Stimulated activated CD4-positive, alpha-beta T cell treated with anti-CD3 and anti-CD28 coated beads, Interleukin-12 subunit alpha, Interleukin-12 subunit beta, amount 100 ng/mL, for 24 hours (primary cell): Measurements from ENCODE around the gene C19orf81.

ENCODE experiments used
- DNase-seq, 2 experiments: peaks; one replicate each; pipeline ENCODE4 v3.0.0-alpha.2; 2020; ENCODE audit warnings: low read depth in 2 of 2

C19orf81 gene

GRCh38 chr19:50679177-50680125 is 30.2 kb downstream of the C19orf81 start:
- DNase-seq = peak; percentile 63 to 74

DNA sequence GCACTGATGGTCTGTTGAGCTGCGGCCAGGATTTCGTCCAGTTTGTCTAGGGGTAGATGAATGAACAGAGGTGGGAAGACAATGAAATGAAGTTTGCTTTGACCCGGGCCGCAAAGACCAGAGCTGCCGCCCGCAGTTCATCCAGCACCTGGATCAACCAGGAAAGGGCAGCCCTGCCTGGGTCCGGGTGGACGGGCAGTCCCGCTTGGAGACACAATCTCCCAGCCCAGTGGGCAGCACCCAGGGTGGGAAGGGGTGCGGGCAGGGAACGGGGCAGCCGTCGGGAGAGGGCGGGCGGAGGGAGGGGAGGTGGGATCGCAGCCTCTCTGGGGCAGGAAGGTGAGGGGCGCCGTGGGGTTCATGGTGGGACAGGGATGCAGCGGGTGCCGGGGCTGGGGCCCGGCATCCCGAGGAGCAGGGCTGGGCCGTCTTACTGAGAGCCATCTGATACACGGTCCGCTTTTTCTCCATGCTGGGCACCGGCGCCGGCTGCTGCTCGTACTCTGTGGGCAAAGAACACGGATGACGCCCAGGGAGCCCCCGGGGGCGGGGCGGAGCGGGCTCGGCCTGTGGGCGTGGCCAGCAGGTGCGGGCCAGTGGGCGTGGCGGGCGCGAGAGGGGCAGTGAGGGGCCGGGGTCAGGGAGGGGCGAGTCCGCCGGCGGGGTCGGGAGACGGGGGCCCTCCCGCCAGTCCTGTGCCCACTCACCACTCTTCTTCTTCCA is 37.2 kb downstream of the C19orf81 start:
- no peak for DNase-seq

DNA sequence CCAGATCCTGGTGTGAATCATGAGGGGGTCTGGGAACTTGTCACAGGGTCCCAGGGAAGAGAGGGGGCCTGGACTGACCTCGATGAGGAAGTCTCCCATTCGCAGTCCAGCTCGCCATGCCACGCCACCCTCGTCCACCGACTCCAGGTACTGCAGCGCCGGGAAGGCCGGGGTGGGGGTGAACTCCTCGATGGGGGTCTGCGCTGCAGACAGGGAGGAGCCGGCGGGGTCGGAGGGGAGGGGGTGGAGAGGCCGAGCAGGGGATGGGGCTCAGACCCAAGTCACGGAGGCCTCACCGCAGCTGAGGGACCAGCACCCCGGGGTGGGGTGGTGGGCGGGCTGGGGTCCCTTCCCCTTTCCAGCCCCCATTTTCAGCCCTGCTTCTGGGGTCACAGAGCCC is 39.5 kb downstream of the C19orf81 start:
- no peak for DNase-seq

- DNase-seq = no peak
Measured at GRCh38 chr19:50690439-50690838, 41.2 kb downstream of the C19orf81 start.

- no peak for DNase-seq
Measured at GRCh38 chr19:50693064-50693975, 44.1 kb downstream of the C19orf81 start.

DNA sequence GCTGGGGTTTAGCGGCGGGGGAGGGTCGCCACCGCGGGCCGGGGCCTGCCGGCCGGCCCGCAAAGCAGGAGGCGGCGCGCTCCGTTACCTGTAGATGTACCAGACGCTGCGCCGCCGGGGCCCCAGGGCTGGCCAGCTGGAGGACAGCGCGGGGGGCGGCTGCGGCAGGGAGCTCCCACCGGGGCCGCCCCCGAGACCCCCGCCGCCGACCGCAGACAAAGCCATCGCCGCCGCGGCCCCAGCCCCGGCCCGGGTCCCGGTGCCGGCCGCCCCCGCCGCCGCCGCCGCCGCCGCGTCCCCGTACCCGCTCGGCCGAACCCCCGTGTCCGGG is 45.5 kb downstream of the C19orf81 start:
- no peak for DNase-seq

- DNase-seq = no peak
Measured at GRCh38 chr19:50695251-50696093, 46.2 kb downstream of the C19orf81 start.

GRCh38 chr19:50696094-50696483 is 46.8 kb downstream of the C19orf81 start:
- DNase-seq = no peak

DNA sequence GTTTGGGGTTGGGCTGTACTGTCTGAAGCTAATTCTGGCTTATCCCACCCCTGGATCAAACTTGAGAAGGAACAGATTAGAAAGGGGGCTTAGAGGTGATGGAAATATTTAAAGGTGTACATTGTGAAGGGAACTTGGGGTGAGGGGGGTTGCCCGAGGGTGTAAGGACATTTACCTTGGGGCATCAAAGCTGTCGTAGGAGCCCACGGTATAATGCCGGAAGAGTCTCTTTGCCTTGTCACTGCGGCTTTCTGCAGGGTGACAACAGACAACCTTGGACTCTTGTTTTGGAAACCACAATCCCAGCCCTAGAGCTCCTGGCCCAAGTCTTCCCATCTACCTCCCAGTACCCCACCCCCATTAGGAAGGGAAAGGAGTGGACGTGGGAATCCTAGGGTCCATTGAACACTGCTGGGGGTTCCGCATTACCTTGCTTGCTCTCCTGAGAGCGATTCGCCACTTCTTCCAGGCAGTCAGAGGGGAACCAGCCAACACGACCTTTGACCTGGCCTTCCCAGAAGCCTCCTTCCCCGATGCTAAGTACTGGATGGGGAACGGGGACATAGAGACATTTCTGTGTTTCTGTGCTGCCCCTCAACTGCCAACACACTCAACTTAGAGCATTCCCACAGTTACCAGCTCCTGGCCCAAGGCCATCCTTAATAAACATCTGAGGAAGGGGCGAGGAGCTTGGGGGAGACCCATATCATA is 48.3 kb downstream of the C19orf81 start:
- no peak for DNase-seq

DNA sequence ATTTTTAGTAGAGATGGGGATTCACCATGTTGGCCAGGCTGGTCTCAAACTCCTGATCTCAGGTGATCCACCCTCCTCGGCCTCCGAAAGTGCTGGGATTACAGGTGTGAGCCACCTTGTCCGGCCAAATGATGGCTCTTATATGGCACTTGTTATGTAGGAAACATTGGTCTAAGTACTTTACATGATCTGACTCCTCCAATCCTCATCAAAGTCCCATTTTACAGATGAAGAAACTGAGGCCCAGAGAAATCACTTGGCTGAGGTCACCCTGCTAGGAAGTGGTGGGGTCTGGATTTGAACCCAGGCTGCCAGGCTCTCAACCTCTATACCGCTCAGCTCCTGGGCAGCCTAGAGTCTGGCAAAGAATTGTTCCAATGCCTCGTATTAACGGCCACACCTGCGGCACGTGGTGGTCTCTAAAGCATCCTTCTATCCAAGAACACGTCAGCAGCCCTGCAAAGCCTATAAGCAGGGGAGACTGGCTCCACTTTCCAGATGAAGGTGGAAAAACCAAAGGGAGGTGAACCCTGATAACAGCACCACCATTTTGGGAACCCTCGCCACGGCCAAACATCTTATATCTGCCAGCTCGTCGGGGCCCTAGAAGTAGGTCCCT is 52.2 kb downstream of the C19orf81 start:
- DNase-seq = no peak

GRCh38 chr19:50702158-50702870 is 53.1 kb downstream of the C19orf81 start:
- DNase-seq = no peak

DNA sequence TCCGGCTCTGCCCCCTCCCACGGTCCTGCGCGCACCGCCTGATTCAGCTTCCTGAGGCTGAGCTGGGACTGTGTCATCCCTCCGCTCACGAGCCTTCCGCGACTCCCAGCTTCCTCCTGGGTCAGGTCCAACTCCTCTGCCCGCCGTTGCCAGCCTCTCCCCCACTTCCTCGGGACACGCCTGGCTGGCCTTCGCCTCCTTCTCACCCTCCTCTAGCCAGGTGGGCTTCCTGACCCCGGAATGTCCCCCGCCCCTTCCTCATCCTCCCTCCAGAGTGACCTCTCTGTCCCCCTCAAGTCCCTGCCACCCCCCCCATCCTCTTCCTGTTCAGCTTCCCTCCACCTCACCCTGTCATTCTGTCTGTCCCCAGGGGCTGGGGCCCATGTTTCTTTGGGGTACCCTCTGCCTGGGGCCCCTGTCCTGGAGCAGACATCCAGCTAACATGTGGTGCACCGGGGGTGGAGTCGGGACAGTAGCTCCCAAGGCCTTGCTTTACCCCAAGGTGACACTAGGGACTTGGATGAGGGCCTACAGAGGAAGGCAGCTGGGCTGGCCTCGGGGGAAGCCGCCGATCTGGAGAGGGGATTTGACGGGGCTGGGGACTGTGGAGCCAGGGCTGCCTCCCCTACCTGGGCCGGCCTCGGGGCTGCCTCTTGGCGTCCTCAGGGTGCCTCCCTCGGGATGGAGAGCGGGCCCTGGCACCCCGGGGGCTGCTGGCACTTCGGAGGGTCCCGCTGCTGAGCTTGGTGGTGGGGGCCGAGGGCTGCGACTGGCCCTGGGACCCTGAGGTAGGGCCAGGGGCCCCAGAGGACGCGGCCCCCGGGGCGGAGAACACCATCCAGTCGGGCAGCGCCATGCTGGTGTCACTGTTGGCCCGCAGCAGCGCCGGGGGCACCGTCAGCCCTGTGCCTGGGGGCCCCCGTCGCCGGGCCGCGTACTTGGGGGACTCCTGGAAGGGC is 53.9 kb downstream of the C19orf81 start:
- no peak for DNase-seq

DNA sequence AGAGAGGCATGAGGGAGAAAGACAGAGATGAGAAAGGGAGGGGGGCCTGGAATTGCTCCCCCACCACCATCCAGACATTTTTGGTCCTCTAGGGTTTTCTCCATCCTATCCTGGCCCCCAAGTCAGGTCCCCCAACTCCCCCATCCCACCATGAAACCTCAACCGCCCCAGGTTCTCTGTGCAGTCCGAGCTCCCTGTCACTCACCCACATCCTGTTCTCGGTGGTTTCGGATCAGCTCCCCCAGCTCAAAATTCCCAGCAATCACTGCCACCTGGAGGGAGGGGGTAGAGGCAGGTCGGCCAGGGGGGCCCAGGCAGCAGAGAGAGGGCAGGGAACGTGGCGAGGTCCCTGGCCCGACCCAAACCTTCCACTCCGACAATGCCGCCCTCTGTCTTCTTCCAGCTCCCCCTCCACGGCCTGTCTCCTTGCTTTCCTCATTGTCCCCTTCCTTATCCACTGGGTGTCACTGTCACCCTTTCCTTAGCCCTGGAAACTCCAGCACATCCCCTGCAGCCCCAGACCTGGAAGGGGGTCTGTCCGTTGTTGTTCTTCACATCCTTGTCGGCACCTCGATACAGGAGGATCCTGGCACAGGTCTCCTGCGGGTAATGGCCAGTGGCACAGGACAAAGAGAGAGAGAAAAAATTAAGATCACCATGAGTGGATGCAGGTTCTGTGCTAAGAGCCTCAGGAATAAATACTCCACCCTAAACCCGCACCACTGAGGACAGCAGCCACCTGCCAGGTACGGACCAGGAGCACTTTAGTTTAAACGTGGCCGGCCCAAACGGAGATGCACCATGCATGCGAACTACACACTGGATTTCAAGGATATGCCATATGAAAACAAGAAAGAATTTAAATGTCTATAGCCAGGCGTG is 54.9 kb downstream of the C19orf81 start:
- DNase-seq = no peak

DNA sequence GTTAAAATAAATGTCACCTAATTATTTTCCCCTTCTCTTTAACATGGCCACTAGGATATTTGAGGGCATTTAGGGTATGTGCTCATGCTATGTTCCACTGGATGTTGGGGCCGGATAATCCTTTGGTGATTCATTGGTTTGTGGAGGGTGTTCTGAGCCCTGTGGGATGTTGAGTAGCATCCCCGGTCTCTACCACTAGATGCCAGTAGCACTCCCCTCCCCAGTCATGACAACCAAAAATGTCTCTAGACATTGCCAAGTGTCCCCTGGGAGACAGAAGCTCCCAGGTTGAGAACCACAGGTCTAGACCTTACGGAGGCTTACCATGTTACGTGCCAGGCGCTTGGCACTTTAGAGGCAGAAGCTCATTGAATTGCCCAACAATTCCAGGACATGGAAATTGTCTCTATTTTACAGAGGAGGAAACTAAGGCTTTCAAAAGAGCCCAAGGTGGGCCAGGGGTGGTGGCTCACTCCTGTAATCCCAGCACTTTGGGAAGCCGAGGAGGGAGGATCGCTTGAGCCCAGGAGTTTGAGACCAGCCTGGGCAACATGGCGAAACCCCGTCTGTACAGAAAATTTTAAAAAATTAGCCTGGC is 56.3 kb downstream of the C19orf81 start:
- DNase-seq = no peak

- no peak for DNase-seq
Measured at GRCh38 chr19:50706387-50706786, 57.1 kb downstream of the C19orf81 start.

- no peak for DNase-seq
Measured at GRCh38 chr19:50708179-50708879, 59.1 kb downstream of the C19orf81 start.
